Right ventricle myocardium superior (tissue), 1 donor: ENCODE results near the gene CTSZ. TPM values are rescaled to one million over a fixed set of nuclear protein-coding genes. Genes with fewer than 3 reads are reported as not detected.
A peak's percentile ranks its signal among the peaks of the same experiment; 100 is the strongest.
"Not testable (repeated sequence)": the region's sequence is repeated elsewhere in the genome, so short reads cannot be mapped to it uniquely, and the experiment has no call there.

Experiments used
- ATAC-seq: fragments of 200-7000 bp; cut with Tn5 transposase; one replicate; pipeline ENCODE4 v1.9.1; 2020; ENCODE audit warnings: mild to moderate bottlenecking; ENCODE audit not compliant: poor library complexity
- DNase-seq: peaks from one replicate; pipeline ENCODE4 v3.0.0-alpha.2; 2020
- intact Hi-C: fragments of 100-400 bp; cut with DNase I; formaldehyde crosslinking; loops from one replicate; pipeline ENCODE4 v1.11.2; 2022
- total RNA-seq: library from RNA; stranded (reverse); fragmentation: NEBNext Ultra II Directional; extraction: Animal tissue kit (Norgen Biotek cat#: 25700); gene quantifications from one replicate; pipeline ENCODE4 v1.2.1, GENCODE V29; 2021
- donor health status: DM: no; HTN: yes; CAD: no; lungs with severe emphysema.

CTSZ gene
- total RNA-seq, 1 donor from 2014 or later = 133 TPM

DNA sequence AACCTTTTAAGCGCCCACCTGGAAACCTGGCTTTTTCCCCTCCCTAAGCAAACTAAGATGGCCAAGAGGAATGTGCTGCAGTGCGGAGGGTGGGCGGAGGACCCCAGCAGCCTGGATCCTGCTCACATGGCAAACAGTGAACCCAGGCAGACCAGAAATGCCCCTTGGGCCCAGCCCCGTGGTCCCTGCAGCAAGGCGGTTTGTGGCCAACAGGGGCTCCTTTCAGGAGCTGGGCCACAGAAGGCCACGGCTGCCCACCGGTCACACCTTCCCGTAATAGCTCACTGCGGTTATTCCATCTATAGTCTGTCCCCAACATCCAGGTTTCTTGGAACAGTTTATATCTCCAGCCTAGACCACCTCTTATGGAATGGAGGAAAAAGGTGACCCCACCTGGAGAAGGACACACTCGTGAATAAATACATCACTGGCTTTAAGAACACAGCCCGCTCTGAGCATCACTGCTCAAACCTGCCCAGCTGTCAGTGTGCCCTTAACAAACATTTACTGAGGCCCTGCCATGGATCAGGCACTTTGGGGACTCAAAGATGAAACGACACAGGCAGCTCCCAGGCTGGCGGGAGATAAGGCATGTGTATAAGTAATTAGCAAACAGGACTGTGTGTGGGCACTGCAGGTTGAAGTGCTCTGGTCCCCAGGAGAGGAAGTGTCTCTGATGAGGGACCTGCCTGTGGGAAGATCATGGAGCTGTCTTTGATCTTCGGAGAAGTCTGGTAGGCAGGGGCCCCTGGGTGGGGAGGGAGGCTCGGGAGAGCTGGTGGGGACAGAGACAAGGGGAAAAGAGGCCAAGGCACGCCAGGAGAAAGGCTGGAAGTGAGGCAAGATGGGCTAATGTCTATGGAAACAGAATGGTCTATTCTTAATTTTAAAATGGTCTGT lies 9.0 kb upstream of the CTSZ start:
- ATAC-seq (no peak), DNase-seq (no peak)
- intact Hi-C loops = no loop called here

DNA sequence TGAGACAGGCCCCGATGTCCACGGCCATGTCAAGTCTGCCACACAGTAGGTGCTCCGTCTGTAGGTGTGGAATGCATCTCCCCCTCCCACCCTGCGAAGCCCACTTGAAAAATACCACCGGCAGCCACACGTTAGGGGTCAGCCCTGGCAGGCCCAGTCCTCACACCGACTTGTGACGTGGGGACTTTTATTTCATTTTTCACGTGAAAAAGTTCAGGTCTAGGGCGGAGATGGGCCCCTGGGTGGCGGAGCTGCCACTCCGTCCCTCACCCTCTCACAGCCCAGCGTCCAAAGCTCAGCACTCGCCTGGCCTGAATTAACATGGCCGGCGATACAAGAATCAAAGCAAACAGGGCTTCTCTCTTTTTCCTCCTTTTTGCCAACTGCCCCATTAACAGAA lies 8.4 kb upstream of the CTSZ start:
- DNase-seq = no peak
- no peak for ATAC-seq
- intact Hi-C loops = no loop called here

DNA sequence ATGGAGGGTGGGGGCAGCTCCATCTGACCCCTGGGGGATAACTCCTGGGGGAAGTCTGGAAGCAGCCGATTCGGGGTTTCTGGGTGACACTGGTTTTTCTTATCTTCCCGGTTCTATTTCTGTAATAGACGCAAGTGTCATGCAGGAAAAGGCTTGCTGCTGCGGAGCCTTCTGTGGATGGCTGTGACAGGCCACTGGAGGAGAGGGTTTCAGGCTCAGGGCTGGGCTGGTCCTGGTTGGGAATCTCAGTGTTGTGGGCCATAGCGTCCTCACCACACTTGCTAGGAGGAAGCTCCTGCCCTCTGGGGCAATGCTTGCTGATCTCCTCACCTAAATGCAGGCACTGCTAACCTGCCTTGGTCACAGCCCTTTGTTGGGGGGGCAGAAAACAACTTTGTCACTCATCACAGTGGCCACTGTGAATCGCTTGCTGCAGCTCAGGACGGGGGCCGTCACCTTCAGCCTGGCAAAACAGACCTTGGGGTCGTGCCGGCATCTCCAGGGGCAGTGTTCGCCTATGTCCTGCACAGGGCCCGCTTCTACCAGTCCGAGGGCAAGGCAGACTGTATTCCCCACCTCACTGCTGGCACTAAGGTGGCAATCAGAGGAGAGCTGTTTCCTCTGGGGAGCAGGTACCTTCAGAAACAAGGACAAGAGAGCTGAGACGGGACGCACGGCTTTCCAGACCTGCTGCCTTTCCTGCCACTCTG lies 7.8 kb upstream of the CTSZ start:
- DNase-seq (no peak), ATAC-seq (no peak)
- intact Hi-C loops = no loop called here

DNA sequence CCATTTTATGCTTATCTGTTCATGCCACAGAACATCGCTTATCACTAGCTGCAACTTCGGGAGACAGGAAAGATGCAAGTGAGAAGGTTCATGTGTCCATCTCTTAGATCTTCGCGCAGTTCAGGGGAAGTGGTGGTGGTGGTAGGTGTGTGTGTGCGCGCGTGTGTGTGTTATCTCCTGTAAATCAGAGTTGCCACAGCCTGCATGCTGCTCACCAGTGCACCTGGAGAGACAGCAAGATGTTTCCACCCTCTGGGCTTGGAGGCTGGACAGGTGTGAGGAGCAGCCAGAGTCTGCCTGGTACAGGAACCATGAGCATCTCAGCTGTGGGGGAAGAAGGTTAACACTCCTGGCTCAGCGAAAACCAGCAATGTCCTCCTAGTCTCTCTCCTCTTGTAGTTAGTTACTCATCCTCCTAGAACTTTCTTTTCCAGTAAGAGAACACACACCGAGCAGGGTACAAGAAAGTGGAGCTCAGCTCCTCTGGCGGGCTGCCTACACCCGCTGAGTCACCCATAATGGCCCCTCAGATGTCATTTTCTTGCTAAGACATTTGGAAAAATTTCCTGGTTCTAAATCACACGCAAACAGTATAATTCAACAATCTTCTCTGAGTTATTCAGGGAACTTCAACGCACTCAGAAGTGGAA lies 7.0 kb upstream of the CTSZ start:
- DNase-seq = no peak
- intact Hi-C loops = no loop called here
- no peak for ATAC-seq

DNA sequence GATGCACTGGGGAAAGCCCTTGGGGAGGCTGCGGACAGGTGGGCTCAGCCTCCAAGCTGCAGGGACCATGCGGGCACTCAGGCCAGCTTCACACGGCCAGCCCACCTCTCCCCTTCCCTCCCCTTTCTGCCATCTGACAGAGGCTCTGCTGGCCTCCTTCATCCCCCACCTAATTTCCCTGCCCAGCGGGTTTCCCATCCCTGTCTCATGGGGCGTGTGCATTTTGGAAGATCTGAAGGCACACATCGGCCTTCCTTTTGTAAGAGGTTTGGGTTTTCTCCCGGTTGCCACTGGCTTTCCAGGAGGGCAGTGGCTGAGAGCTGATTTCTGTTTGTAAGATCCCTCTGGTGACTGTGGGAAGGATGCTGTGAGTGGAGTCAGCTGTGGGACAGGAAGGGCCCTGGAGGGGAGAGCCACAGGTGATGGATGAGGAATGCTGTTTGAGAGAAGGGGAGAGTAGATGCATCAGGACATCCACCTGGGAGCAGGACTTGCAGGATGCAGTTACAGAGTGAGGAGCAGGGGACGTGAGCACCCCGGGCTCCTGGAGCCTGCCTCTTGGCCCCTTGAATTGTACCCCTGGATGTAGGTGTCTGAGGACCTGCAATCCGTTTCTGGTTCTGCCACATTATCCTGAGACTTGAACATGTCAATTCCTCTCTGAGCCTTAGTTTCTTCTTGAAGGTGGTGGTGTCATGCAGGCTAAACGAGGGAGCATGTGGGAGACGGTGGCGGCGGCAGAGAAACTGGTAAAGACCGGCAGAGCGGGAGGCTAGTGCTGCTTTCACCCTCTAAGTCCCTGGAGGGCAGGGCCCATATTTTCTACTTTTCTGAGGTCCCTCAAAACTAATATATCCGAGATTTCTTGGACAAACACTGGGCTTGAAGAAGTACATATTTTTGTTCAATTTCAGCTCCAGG lies 6.2 kb upstream of the CTSZ start:
- no peak for DNase-seq
- intact Hi-C loops = no loop called here
- ATAC-seq = no peak

DNA sequence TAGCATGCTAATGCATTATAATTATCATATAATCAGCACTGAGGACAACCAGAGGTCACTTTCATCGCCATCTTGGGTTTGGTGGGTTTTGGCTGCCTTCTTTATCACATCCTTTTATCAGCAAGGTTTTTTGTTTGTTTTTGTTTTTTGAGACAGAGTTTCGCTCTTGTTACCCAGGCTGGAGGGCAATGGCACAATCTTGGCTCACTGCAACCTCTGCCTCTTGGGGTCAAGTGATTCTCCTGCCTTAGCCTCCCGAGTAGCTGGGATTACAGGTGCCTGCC lies 4.8 kb upstream of the CTSZ start:
- intact Hi-C loops, DNase-seq, ATAC-seq: not testable (repeated sequence)

DNA sequence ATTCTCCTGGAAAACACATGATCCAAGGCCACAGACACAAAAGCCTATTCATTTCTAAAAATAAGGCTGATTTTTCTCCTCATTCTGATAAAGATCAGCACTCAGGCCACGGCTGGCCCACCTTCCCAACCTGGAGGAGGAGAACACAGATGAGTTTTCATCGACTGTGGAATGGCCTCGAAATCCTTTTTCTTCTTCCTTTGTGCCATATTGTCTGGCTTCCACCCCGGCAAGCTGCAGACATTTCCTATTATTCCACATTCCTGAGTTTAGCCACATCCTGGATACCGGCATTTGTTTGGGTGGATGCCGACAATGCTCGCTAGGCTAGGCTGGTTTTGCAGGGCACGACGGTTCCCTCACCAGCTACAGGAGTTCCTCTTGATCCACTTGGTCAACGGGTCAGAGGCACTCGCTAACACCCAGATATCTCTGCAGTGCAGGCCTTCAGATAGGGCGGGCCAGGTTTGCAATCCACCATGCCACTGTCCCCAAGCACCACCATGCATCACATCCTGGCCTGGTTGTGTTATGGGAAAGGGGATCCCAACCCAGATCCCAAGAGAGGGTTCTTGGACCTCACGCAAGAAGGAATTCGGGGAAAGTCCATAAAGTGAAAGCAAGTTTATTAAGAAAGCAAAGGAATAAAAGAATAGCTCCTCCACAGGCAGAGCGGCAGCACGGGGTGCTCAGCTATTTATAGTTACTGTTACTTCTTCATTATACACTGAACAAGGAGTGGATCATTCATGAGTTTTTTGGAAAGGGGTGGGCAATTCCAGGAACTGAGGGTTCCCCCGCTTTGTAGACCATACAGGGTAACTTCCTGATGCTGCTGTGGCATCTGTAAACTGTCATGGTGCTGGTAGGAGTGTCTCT lies 4.2 kb upstream of the CTSZ start:
- ATAC-seq = no peak
- DNase-seq = no peak

DNA sequence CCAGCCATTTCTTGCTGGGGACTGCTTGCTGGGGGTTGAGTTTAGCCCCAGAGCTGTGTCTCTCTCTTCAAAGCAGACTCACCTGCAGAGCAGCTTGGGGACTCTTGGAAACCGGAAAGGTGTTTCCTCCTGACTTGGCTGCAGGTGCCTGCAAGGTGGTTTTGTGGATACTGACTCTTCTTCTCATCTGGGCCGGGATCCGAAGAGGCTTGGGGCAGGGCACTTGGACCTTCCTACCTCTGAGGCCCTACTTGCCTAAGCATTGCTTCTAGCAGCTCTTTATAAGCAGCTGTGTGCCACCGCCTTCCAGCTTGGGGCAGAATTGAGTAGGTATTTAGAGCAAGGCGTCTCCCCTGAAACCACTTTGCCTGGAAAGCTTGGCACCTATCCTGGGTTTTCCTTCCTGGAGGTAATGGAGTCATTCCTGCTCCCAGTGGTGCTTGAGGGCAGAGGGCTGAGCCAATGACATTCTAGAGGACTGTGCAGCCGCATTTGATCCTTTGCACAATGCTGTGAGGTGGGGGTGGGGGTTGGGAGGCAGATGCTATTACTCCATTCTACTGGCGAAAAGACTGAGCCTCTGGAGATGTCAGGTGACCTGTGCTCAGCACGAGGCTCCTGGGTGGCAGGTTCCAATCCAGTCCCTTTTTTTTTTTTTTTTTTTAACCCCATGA lies 3.4 kb upstream of the CTSZ start:
- ATAC-seq (no peak), DNase-seq (no peak)
- intact Hi-C loops = no loop called here

More for the DNA sequence above, 4.2 kb upstream of the CTSZ start:
- intact Hi-C loops = no loop called here

DNA sequence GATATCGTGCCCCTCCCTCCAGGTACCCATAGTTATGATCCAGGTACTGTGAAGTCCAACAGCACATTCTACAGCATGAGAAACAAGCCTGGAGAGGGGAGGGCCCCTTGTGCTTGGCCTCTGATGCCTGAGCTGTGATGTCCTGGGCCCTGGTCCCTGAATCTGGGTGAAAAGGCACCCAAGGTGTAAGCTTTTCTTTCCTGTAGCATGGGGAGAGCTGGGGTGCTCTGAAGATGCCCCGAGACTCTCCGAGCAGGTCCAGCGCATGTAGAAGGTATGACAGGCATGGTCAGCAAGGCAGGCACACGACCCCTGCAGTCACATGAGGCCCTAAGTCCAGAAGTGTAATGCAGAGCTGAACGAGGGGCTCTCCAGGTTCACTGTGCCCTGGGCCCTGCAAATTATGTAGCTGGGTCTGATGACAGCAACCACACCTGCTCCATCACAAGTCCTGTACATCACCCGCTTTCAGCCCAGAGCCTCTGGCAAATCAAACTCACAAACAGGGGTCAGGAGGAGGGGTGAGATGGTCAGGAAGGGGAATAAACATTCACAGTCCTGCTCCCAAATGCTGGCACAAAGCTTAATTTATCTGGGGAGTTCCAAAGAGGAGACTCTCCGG lies 1.8 kb upstream of the CTSZ start:
- no peak for DNase-seq
- intact Hi-C loops = no loop called here
- ATAC-seq = no peak

DNA sequence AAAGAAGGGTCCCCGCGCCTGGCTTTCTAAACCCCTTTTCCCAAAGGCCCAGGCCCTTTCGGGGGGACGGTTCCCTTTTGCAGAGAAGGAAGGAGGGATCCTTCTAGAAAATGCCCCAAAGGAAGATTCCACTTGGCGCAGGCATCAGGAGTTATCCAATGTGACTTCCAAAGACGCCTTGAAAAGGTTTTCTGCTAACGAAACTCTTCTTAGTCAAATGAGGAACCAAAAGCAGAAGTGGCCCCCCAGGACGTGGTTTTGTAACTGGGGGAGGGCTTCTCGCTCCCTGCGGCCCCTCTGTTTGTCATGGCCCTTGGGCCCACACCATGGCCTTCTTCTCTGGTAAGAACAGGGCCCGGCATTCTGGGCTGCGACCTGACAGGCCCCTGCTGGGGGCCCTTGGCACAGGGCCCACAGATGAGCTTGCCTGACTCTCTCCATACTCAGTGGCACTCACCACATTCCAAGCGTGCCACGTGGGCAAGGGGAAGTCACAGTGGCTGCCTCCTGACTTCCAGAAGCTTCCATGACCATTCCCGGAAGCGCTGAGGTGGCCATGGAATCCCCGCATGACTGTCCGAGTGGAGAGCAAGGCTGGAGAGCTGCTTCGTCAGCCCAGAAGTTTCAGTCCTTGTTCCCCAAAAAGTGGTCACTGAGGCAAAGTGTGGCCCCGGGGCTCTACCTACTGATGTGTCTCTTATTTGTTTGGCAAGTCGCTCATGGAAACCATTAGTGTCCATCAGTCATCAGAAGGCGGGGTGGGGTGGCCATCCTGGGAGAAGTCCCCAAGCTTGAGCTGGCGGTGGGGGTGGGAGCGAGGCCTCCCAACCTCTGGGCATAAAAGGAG lies 834 bp upstream of the CTSZ start:
- DNase-seq = peak; percentile 74
- intact Hi-C loops = no loop called here
- peak; percentile 2 for ATAC-seq

DNA sequence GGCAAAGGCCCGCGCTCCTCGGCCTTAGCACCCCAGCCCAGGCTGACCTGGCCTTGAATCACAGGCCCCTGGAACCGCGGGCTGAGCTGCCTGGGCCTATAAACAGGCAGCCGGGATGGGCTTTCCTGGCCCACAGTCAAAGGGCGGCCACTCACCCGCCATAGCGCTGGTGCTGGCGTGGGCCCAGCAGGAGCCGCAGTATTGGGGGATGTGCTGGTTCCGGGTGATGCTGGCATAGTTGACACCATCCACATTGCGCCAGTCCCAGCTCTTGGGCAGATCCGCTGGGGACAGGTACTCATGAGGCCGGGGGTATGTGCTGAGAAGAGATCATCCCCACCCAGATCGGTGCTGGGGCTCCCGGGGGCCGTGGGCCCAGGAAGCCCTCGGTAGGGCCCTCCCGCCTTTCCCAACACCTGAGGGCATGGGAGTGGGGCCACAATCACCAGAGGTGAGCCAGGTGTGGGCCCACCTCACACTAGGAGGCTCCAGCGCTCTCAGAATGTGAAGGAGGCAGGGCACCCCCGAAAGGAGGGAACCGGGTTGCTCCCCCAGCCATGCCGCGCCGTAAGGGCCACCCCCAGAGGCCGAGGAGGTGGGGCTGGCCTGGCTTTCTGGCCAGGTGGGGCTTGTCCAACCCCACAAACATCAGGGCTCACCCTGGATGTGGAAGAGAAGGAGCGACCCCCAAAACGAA lies 739 bp downstream of the CTSZ start:
- no peak for DNase-seq
- intact Hi-C loops = no loop called here
- ATAC-seq = peak; percentile 2

DNA sequence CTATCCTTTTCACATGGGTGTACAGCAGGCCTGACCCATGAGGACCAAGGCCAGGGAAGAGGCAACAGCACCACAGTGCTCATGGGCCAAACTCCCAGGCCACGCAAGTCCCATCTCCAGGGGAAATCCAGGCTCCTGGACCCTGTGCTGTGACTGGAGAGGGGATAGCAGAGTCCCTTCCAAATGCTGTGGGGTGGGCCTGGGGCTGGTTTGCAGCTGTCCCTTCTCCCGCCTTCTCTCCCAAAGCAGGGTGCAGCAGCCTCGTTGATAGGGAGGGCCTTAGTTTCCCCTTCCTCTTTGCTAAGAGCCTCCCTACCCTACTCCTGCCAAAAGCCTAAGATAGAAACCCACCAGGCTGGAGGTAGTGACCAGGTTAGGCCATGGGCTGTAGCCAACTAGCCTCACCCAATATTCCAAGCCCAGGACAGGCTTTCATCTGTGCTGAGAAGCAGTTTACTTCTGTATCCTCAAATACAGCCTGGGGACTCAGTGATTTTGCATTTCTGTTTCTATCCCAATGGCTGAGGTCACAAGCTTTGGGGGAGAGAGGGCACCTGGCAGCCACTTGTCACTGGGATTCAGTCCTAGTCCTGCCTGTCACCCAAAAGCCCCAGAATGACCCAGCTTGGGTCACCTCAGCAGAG lies 1.4 kb downstream of the CTSZ start:
- no peak for DNase-seq
- no peak for ATAC-seq
- intact Hi-C loops = no loop called here

DNA sequence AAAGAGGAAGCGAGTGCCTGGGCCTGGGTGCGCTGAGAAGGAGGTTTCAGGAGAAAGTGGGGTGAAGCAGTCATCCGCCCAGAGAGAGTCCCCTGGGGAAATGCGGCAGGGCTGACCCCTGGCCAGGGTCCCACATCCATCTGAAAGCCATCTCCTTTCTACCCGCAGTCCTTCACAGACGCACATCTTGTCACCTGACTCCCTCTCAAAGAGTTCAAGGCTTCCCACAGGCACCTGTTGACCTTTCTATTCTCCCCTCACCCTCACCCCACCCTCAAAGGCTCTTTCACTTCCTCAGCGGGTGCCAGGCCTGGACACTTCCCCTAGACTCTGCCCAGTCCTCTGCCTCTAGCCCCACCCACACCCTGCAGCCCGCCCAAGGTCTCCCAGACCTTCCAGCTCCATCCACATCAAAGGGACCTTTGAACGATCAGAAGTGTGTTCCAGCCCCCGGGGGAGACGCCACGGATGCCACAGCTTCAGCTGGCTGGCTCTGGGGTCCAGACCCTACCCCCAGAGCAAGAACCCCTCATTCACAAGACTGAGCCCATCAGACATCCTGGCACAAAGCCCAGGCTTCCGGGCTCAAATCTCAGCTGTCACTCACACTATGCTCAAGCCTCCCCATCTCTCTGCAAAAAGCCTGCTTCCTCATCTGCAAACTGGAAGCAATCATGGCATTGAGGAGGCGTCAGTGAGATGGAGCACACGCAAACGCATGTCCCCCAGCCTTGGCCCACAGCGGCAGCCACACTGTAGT lies 2.1 kb downstream of the CTSZ start:
- DNase-seq (peak; percentile 79), ATAC-seq (peak; percentile 53)
- intact Hi-C loops = no loop called here

DNA sequence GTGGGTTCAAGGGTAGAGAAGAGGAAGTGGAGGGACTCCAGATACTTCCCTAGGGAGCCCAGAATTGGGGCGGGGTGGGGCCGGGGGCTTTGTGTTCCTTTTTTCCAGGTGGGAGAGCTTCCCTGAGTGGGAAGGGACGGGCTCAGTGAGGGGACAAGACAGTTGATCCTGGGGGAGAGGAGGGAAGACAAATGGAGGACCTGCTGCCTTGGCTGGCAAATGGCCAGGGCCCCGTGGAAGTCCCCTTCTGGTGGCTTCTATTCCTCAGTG lies 2.6 kb downstream of the CTSZ start:
- DNase-seq = peak; percentile 73
- intact Hi-C loops = no loop called here
- no peak for ATAC-seq
